HG02798 (cell line): ENCODE data around the gene CARHSP1.
"Not testable (repeated sequence)": the region's sequence is repeated elsewhere in the genome, so short reads cannot be mapped to it uniquely, and the experiment has no call there.

ENCODE experiments used
- ATAC-seq: cut with Tn5 transposase; IDR thresholded peaks from one replicate; pipeline ENCODE4 v1.9.1; 2021; ENCODE audit warnings: mild to moderate bottlenecking; ENCODE audit not compliant: unreplicated experiment, poor library complexity

The CARHSP1 gene

GRCh38 chr16:8873866-8874195, 5.0 kb upstream of the CARHSP1 start:
- ATAC-seq = not testable (repeated sequence)

- no peak for ATAC-seq
Observed at GRCh38 chr16:8872967-8873865, 4.4 kb upstream of the CARHSP1 start.

- no peak for ATAC-seq
Observed at GRCh38 chr16:8872071-8872470, 3.3 kb upstream of the CARHSP1 start.

- ATAC-seq = not testable (repeated sequence)
Observed at GRCh38 chr16:8869988-8870241, 1.1 kb upstream of the CARHSP1 start.

DNA sequence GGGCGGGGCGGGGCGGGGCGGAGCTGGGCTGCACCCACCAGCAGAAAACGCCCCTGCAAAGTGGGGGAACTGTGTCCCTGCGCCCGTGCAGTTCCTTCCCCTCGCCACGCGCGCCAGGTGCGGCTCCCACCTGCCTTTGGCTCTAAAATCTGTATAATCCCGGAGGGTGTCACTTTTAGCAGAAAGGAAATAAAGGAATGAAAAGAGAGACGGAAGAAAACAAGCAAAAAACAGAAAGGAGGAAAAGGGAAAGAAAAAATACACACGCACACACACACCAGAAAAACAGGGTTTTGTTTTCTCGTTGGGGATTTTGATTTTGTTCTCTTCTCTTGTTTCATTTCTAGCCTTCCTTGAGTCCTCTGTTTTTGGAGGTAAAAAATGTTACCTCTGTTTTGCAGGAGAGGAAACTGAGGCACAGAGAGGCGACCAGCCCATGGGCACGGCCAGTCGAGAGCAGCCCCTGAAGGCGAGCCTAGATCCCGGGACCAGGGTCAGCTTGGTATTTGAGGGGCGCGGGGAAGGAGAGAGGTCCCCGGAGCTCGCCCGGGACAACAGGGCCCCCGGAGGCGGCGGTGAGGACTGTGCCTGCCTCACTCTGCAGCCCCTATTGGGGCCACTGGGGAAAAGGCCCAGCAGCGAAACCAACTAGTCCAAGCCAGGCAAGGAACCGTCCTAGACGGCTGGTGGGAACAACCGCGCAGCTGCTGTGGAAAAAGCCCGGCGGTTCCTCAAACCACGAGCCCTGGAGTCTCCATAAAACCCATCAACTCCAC, 594 bp upstream of the CARHSP1 start:
- ATAC-seq = no peak

DNA sequence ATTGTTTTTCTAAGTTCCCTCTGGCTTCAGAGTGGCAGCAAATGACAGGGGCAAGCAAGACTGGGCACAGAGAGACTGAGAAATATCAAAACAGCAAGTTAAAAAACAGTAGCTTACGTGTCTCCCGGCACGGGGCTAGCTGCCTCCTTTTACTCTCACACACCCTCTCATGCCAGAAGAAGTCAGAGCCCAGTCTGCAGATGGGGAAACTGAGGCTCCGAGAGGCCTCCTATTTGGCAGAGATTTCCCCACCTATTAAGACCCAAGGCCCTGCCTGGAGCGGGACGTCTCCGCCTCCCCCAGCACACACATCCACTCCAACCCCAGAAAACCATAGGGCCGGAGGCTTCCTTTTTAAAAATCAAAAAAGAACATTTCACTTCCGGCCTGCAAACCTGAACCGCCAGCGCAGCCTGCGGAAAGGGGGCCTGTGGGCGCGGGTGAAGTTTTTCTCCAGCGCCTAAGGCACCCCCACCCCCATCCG, 832 bp downstream of the CARHSP1 start:
- ATAC-seq = no peak

DNA sequence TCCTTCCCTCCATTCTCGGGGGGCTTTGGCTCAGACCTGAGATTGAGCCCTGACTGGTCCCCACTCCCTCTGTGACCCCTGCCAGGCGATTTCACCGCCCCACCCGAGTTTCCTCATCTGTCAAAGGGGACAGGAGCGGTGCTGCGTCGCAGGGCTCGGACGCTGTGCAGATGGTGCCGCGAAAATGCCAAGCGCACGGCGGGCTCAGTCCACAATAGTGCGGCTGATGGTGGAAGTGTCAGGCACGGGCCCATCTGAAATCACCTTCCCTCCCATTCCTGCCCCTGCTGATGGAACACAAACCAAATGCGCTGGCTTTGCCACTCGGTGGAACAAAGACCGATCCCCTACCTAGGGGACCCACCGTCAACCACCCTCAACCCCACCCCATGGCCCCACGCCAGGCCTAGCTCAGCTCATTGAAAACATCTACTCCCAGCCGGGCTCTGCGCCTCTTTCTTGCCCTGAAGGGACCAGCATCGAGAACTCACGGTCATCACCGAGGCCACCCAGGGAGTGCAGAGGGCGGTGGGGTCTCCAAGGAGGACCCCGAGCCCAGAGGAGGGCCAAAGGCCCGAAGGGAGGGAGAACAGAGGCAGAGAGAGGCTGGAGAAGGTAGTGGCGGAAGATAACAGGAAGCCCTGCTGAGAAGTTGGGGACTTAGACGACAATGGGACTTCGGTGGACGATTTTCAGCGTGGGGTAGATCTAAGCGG, 1.4 kb downstream of the CARHSP1 start:
- ATAC-seq = no peak

DNA sequence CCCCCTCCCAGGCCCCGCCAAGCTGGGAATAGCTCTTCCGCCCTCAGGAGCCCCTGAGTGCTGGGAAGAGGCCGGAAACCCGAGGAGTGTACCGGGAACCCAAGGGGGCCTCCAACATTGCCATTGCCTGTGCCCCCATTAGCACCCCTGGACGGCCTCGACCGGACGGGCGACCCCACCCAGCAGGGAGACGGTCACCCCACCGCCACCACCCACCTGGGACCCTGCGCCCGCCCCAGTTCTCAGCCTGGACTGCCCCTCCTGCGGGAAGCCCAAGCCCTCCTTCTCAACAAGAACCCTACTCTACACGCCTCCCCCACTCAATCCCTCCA, 2.0 kb downstream of the CARHSP1 start:
- no peak for ATAC-seq

GRCh38 chr16:8866118-8866883, 2.5 kb downstream of the CARHSP1 start:
- ATAC-seq = no peak

DNA sequence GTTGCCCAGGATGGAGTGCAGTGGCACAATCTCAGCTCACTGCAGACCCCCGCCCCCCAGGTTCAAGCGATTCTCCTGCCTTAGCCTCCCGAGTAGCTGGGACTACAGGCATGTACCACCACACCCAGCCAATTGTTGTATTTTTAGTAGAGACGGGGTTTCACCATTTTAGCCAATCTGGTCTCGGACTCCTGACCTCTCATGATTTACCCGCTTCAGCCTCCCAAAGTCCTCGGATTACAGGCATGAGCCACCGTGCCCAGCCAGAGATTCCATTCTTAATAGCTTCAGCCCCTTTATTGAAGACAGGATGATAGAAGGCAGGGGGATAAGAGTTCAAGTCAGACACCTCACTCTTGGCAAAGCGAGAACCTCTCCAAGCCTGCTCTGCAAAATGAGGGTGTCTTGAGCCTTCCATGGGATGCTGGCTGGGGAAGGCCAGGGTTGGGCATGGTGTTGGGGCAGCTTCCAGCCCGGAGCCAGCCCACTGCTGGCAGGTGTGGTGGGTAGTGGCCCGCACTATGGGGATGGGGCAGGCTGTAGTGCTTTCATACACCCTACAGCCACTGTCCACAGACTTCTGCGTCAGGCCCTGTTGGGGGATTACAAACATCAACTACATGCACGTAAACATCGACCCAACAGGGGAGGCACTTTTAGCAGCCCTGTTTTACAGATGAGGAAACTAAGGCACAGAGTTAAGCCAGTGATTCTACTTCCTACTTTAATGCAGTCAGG, 3.5 kb downstream of the CARHSP1 start:
- ATAC-seq = no peak

DNA sequence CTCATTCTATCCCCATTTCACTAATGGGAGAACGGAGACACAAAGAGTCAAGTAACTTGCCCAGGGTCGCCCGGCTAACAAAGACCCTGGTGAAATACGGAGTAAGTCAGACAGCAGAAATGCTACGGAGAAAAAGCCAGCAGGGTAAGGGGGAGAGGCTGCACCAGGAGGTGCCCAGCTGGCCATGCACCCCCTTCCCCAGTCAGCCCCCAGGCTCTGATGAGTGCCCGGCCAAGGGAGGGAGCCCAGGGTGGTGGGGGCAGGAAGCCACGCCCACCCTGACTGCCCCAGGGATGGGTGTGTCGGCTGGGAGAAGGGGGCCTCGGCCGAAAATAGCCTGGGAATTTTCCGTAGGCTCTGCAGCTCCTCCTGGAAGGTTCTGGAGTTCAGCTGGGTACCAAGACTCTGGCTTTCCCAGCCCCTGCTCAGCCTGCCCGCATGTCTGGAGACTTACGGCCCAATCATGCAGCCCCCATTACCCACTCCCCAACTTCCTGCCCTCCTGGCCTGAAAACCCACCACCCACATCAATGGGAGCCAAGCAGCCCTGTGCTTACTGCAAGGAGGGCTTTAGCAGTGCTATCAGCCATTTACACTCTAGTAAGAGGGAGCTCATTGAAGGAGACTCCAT, 4.2 kb downstream of the CARHSP1 start:
- no peak for ATAC-seq

- ATAC-seq = no peak
Observed at GRCh38 chr16:8863594-8864424, 5.0 kb downstream of the CARHSP1 start.

DNA sequence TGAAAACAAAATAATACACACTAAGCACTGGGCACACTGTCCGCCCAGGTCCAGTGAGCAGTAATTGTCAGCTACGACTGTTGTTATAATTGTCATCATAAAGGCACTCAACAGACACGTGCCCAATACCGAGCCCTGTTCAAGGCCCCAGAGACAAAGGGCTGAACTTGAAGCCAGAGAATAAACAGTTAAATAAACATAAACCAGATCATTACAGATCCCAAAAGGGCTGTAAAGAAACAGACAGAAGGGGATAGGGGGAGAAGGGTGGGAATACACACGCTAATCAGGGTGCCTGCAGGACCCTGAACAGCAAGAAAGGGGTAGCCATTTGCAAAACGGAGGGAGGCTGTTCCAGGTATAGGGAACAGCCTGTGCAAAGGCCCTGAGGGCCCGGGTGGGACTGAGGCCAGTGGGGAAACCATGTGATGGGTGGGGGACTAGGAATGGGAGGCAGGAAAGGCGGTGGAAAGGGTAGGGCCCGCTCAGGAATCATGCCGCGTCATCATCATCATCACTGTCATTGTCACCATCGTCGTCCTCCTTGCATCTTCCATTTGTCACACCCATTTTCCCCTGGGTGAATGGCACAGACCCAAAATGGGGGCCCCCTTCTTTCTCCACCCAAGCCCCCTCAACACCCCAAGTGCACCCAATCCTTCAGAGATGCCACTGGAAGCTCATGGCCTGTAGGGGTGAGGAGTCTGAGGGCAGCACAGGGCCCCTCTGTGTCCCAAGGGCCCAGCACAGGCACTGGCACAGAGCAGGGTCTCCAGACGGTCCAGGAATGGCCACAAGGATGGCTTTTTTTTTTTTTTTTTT, 6.3 kb downstream of the CARHSP1 start:
- no peak for ATAC-seq

- no peak for ATAC-seq
Observed at GRCh38 chr16:8861563-8862308, 7.1 kb downstream of the CARHSP1 start.

DNA sequence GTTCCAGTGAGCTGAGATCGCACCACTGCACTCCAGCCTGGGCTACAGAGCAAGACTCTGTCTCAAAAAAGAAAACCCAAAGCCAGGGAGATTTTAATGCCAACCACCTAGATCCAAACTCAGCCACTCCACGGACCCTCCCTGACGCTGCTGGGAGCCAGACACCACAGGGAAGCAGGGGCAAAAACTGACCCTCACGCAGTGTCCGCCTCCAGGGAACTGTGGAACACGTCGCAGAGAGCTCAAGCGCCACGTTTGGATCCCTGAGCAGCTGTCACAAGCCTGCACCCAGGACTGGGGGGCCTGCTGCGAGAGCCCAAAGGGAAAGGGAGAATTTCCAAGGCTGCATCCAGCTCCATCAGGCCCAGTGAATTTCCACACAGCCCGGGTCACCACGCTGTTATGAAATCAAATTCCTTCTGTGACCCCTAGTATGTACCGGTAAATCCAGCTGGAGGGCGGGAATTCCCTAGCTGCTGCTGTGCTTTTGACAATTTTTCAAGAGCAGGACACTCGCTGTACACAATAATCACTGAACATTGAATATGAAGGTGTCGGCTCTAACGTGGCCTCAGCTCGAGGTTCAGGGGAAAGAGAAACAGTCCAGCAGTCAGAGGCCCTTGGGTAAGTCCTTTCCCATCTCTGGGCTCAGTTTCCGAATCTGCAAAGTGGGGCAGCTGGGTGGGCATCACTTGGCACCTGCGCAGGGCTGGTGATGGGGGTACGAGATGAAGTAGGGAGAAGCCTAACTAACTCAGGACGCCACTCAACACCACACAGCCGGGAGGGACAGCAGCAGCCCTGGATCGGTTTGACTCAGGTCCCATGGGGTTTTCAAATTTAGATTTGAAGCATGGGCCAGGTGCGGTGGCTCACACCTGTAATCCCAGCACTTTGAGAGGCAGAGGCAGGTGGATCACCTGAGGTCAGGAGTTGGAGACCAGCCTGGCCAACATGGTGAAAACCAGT, 8.6 kb downstream of the CARHSP1 start:
- ATAC-seq = no peak
